ENCODE measurements around the gene ORMDL2. TPM values are rescaled to one million over a fixed set of nuclear protein-coding genes. Genes with fewer than 3 reads are reported as not detected.

The ORMDL2 gene
- total and polyA plus RNA-seq, 3 experiments from 2014 or later = 49.0 to 110 (median 49.7) TPM

DNA sequence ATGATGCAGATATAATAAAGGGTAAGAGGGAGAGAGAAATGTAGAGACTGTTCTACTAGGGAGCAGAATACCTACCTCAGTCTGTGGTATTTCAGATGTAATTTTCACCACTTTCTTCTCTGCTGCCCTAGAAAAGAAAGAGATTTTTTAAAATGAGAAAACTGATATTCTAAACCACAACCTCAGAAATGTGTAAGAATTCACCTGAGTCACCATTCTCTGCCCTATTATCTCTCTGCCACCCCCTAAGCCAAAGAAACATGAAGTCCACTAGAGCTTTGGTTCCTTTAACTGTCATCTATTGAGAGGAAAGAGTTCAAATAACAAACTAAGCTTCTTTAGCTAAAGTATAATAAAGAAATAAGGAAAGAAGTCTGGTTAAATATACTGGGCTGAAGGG lies 21.9 kb upstream of the ORMDL2 start:
- Mint-ChIP-seq H3K27me3 (no peaks in the 10 kb centered on the region), H3K36me3 (peaks cover 8 to 83% (median 13%) of the 10 kb centered on the region in 3 donors), H3K4me3 (no peak overlapping the region), H3K9me3 (no peaks in the 10 kb centered on the region), H3K4me1 (peaks cover 3 to 10% (median 7%) of the 10 kb centered on the region in 3 donors), H3K27ac (peak overlapping the region in 2 of 8 donors; percentile 32 to 45)
- Histone ChIP-seq H3K27me3 (ENCODE audit: insufficient read depth, low read length, poor library complexity, severe bottlenecking) (no peaks in the 10 kb centered on the region), H3K27ac (ENCODE audit: low read depth, low read length) (no peak overlapping the region), H3K4me1 (ENCODE audit: insufficient read depth, low read length) (no peaks in the 10 kb centered on the region), H3K4me3 (ENCODE audit: low read length) (no peak overlapping the region), H3K36me3 (ENCODE audit: insufficient read depth, low read length) (peaks cover 55% of the 10 kb centered on the region), H3K9me3 (ENCODE audit: low read length) (no peaks in the 10 kb centered on the region)
- DNase-seq = no peak
- ChIA-PET POLR2A (no interaction called here), CTCF (interaction anchor here (1.5 to 5.3 kb wide), 2 partner anchors 57 to 60 kb away, joined by 4 to 23 read pairs; no protein-coding TSS in a partner anchor)

DNA sequence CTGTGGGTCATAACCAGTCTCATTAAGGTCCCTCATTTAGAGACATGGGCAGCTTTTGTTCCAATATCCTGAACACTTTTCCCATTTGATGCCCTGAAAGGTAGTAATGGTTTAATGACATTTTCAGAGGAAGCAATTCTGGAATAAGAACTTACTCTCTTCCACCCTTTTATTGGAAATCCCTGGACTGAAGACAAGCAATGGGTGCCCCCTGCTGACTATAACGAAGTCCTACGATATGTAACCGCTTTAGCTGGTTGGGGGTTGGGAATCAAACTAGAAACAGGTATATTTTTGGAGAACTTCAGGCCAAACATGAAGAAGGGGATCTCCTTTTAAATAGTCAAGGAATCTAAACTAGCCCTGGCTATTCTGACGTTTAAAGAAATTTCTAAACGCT lies 20.8 kb upstream of the ORMDL2 start:
- ChIA-PET CTCF (interaction anchor here (1.1 to 5.3 kb wide), 3 partner anchors 16 to 58 kb away, joined by 3 to 23 read pairs (median 3); no protein-coding TSS in a partner anchor), POLR2A (interaction anchor here (0.7 kb wide), 1 partner anchor 33 kb away, joined by 3 read pairs; no protein-coding TSS in a partner anchor)
- Mint-ChIP-seq H3K36me3 (peaks cover 8 to 84% (median 12%) of the 10 kb centered on the region in 3 donors), H3K4me3 (no peak overlapping the region), H3K4me1 (peaks cover 3 to 15% (median 7%) of the 10 kb centered on the region in 3 donors), H3K9me3 (no peaks in the 10 kb centered on the region), H3K27ac (peak overlapping the region in 1 of 8 donors; percentile 66), H3K27me3 (no peaks in the 10 kb centered on the region)
- H3K4me1 ChIP-seq (ENCODE audit: insufficient read depth, low read length) = no peaks in the 10 kb centered on the region
- H3K27me3 ChIP-seq (ENCODE audit: insufficient read depth, low read length, poor library complexity, severe bottlenecking) = no peaks in the 10 kb centered on the region
- no peaks in the 10 kb centered on the region for H3K9me3 ChIP-seq (ENCODE audit: low read length)
- H3K27ac ChIP-seq (ENCODE audit: low read depth, low read length) = no peak overlapping the region
- H3K4me3 ChIP-seq (ENCODE audit: low read length) = no peak overlapping the region
- no peak for DNase-seq
- peaks cover 65% of the 10 kb centered on the region for H3K36me3 ChIP-seq (ENCODE audit: insufficient read depth, low read length)

DNA sequence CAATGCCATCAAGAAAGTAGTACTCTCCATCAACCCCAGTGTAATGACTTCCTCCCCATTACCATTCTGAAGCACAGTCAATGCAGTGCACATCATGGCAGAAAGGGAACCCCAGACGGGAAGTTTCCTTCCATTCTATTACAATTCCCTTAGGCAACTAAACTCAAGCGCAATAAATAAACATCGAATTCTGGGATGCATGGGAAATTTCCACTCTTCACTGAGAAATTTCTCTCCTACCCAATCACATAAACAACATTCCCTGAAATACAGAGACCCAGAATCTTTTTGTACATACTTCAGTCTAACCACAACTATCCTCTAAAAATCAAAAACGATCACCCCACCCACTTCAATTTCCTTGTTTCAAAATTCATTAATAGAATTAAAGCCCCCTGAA lies 20.3 kb upstream of the ORMDL2 start:
- no peak overlapping the region for H3K4me3 ChIP-seq (ENCODE audit: low read length)
- no peak for DNase-seq
- ChIA-PET CTCF (interaction anchor here (1.1 to 5.3 kb wide), 3 partner anchors 16 to 59 kb away, joined by 3 to 23 read pairs (median 3); no protein-coding TSS in a partner anchor), POLR2A (interaction anchor here (0.7 kb wide), 1 partner anchor 32 kb away, joined by 3 read pairs; no protein-coding TSS in a partner anchor)
- Mint-ChIP-seq H3K9me3 (no peaks in the 10 kb centered on the region), H3K4me1 (peaks cover 3 to 15% (median 7%) of the 10 kb centered on the region in 3 donors), H3K27me3 (no peaks in the 10 kb centered on the region), H3K36me3 (peaks cover 8 to 85% (median 12%) of the 10 kb centered on the region in 3 donors), H3K4me3 (no peak overlapping the region), H3K27ac (peak overlapping the region in 1 of 8 donors; percentile 2)
- no peaks in the 10 kb centered on the region for H3K27me3 ChIP-seq (ENCODE audit: insufficient read depth, low read length, poor library complexity, severe bottlenecking)
- H3K4me1 ChIP-seq (ENCODE audit: insufficient read depth, low read length) = no peaks in the 10 kb centered on the region
- no peak overlapping the region for H3K27ac ChIP-seq (ENCODE audit: low read depth, low read length)
- H3K36me3 ChIP-seq (ENCODE audit: insufficient read depth, low read length) = peaks cover 65% of the 10 kb centered on the region
- no peaks in the 10 kb centered on the region for H3K9me3 ChIP-seq (ENCODE audit: low read length)

DNA sequence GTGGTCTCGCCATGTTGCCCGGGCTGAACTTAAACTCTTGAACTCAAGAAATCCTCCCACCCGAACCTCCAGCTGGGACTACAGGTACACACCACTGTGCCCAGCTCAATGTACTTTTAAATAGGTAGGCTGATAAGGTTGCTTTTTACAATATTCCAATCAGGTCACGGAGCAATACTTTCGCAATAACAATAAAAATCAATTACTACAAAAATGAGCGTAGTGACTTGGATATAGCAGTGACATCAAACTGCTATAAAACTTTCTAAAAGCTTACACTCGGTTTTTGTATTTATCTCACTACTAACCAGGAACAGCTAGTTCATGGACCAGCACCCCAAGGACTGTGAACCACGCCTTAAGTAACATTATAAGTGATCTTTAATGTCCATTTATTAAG lies 10.9 kb upstream of the ORMDL2 start:
- H3K4me3 Mint-ChIP-seq = no peak overlapping the region
- Histone ChIP-seq H3K27me3 (ENCODE audit: insufficient read depth, low read length, poor library complexity, severe bottlenecking) (no peaks in the 10 kb centered on the region), H3K4me1 (ENCODE audit: insufficient read depth, low read length) (no peaks in the 10 kb centered on the region), H3K36me3 (ENCODE audit: insufficient read depth, low read length) (peaks cover 5% of the 10 kb centered on the region), H3K4me3 (ENCODE audit: low read length) (no peak overlapping the region), H3K27ac (ENCODE audit: low read depth, low read length) (no peak overlapping the region), H3K9me3 (ENCODE audit: low read length) (no peaks in the 10 kb centered on the region)
- ChIA-PET CTCF (interaction anchor here (0.7 kb wide), 1 partner anchor 12 kb away, joined by 3 read pairs; no protein-coding TSS in a partner anchor), POLR2A (interaction anchor here (0.5 to 0.6 kb wide), 2 partner anchors 140 to 148 kb away, joined by 3 to 5 read pairs; no protein-coding TSS in a partner anchor)
- peaks cover 0 to 63% (median 5%) of the 10 kb centered on the region in 3 donors for H3K36me3 Mint-ChIP-seq
- no peak for DNase-seq
- peaks cover 26 to 47% (median 37%) of the 10 kb centered on the region in 3 donors for H3K4me1 Mint-ChIP-seq
- H3K27me3 Mint-ChIP-seq = no peaks in the 10 kb centered on the region
- no peaks in the 10 kb centered on the region for H3K9me3 Mint-ChIP-seq
- H3K27ac Mint-ChIP-seq = peak overlapping the region in 1 of 8 donors; percentile 69

DNA sequence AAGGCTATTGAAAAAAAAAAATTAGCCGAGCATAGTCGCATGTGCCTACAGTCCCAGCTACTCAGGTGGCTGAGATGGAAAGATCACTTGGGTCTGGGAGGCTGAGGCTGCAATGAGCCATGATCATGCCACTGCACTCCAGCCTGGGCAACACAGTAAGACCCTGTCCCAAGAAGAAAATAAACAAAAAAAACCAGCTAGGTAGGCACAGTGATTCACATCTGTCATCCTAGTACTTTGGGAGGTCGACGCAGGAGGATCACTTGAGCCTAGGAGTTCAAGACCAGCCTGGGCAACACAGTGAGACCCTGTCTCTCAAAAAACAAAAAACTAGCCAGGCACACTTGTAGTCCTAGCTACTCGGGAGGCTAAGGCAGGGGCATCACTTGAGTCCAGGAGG lies 8.6 kb upstream of the ORMDL2 start:
- peak overlapping the region in 1 of 8 donors; percentile 73 for H3K27ac Mint-ChIP-seq
- peaks cover 0 to 62% (median 6%) of the 10 kb centered on the region in 3 donors for H3K36me3 Mint-ChIP-seq
- CTCF ChIA-PET = interaction anchor here (1.0 kb wide), 1 partner anchor 131 kb away, joined by 5 read pairs; no protein-coding TSS in a partner anchor

DNA sequence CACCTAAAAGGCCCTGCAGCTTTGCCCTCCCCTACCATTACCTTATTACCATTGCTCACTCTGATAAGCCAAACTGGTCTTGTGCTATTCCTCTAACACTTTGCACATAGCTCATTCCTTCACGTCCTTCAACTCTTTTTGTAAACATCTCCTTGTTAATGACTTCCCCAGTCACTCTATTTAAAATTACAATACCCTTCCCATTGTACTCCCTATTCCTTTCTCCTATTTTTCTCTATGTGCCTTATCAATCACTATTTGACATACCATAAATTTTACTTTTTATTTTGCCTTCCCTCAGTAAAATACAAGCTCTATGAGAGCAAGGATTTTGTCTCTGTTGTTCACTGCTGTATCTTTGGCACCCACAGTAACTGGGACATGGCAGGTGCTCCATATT lies 5.8 kb upstream of the ORMDL2 start:
- H3K9me3 ChIP-seq (ENCODE audit: low read length) = no peaks in the 10 kb centered on the region
- Mint-ChIP-seq H3K4me3 (peak overlapping the region in 1 of 7 donors; percentile 23), H3K36me3 (peaks cover 0 to 62% (median 7%) of the 10 kb centered on the region in 3 donors), H3K27me3 (no peaks in the 10 kb centered on the region), H3K27ac (peak overlapping the region in 6 of 8 donors; percentile 1 to 76 (median 27)), H3K4me1 (peaks cover 46 to 70% (median 49%) of the 10 kb centered on the region in 3 donors), H3K9me3 (no peaks in the 10 kb centered on the region)
- ChIA-PET CTCF (interaction anchor here (1.4 to 1.8 kb wide), 2 partner anchors 11 to 13 kb away, joined by 3 to 4 read pairs; no protein-coding TSS in a partner anchor), POLR2A (interaction anchor here (1.1 kb wide), 1 partner anchor 17 kb away, joined by 3 read pairs; the partner anchor contains the start of gene DNAJC14)
- H3K36me3 ChIP-seq (ENCODE audit: insufficient read depth, low read length) = peaks cover 5% of the 10 kb centered on the region
- H3K27me3 ChIP-seq (ENCODE audit: insufficient read depth, low read length, poor library complexity, severe bottlenecking) = no peaks in the 10 kb centered on the region
- peaks cover 26% of the 10 kb centered on the region for H3K4me1 ChIP-seq (ENCODE audit: insufficient read depth, low read length)
- no peak for DNase-seq
- no peak overlapping the region for H3K27ac ChIP-seq (ENCODE audit: low read depth, low read length)
- H3K4me3 ChIP-seq (ENCODE audit: low read length) = no peak overlapping the region

More for the DNA sequence above, 8.6 kb upstream of the ORMDL2 start:
- no peaks in the 10 kb centered on the region for H3K27me3 Mint-ChIP-seq
- H3K4me3 Mint-ChIP-seq = no peak overlapping the region
- no peak overlapping the region for H3K27ac ChIP-seq (ENCODE audit: low read depth, low read length)
- peaks cover 7% of the 10 kb centered on the region for H3K4me1 ChIP-seq (ENCODE audit: insufficient read depth, low read length)
- no peak overlapping the region for H3K4me3 ChIP-seq (ENCODE audit: low read length)
- H3K4me1 Mint-ChIP-seq = peaks cover 39 to 57% (median 46%) of the 10 kb centered on the region in 3 donors
- H3K9me3 ChIP-seq (ENCODE audit: low read length) = no peaks in the 10 kb centered on the region
- H3K27me3 ChIP-seq (ENCODE audit: insufficient read depth, low read length, poor library complexity, severe bottlenecking) = no peaks in the 10 kb centered on the region
- POLR2A ChIA-PET = interaction anchor here (0.5 kb wide), 1 partner anchor 20 kb away, joined by 3 read pairs; the partner anchor contains the start of gene DNAJC14
- no peaks in the 10 kb centered on the region for H3K9me3 Mint-ChIP-seq
- DNase-seq = no peak
- H3K36me3 ChIP-seq (ENCODE audit: insufficient read depth, low read length) = peaks cover 5% of the 10 kb centered on the region

DNA sequence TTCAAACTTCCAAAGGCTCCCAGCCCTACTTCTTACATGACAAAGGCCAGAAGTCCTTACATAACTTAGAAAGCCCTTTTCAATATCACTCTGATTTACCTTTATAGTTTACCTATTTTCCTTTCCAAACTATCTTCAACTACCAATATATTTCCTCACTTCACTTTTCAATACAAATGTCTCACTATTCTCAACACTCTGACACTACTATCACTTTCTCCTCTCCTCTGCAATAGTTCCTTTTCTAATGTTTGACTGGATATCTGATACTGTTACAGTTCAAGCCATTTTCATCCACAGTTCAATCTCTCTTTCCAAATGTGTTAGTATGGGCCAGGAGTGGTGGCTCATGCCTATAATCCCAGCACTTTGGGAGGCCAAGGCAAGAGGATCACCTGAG lies 3.6 kb upstream of the ORMDL2 start:
- peaks cover 5% of the 10 kb centered on the region for H3K36me3 ChIP-seq (ENCODE audit: insufficient read depth, low read length)
- no peaks in the 10 kb centered on the region for H3K27me3 Mint-ChIP-seq
- peaks cover 36% of the 10 kb centered on the region for H3K4me1 ChIP-seq (ENCODE audit: insufficient read depth, low read length)
- no peak for DNase-seq
- peak overlapping the region in 5 of 8 donors; percentile 4 to 93 (median 20) for H3K27ac Mint-ChIP-seq
- CTCF ChIA-PET = interaction anchor here (1.5 kb wide), 1 partner anchor 16 kb away, joined by 3 read pairs; no protein-coding TSS in a partner anchor
- peak overlapping the region in 2 of 7 donors; percentile 1 to 13 for H3K4me3 Mint-ChIP-seq
- H3K9me3 Mint-ChIP-seq = no peaks in the 10 kb centered on the region
- no peaks in the 10 kb centered on the region for H3K27me3 ChIP-seq (ENCODE audit: insufficient read depth, low read length, poor library complexity, severe bottlenecking)
- POLR2A ChIA-PET = no interaction called here
- peaks cover 47 to 66% (median 52%) of the 10 kb centered on the region in 3 donors for H3K4me1 Mint-ChIP-seq
- H3K4me3 ChIP-seq (ENCODE audit: low read length) = no peak overlapping the region
- H3K27ac ChIP-seq (ENCODE audit: low read depth, low read length) = no peak overlapping the region
- no peaks in the 10 kb centered on the region for H3K9me3 ChIP-seq (ENCODE audit: low read length)
- peaks cover 0 to 51% (median 7%) of the 10 kb centered on the region in 3 donors for H3K36me3 Mint-ChIP-seq

DNA sequence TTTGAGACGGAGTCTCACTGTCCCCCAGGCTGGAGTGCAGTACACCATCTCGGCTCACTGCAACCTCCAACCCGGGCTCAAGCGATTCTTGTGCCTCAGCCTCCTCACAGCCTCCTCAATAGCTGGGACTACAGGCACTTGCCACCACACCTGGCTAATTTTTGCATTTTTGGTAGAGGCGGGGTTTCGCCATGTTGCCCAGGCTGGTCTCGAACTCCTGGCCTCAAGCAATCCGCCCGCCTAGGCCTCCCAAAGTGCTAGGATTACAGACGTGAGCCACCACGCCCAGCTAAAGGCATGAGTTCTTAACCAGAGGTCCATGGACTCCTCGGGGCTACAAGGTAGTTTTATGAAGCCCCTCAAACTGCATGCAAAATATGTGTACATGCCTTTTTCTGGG lies 2.4 kb upstream of the ORMDL2 start:
- no peak overlapping the region for H3K27ac ChIP-seq (ENCODE audit: low read depth, low read length)
- H3K9me3 ChIP-seq (ENCODE audit: low read length) = no peaks in the 10 kb centered on the region
- Mint-ChIP-seq H3K27me3 (no peaks in the 10 kb centered on the region), H3K36me3 (peaks cover 0 to 56% (median 10%) of the 10 kb centered on the region in 3 donors), H3K4me3 (peak overlapping the region in 1 of 7 donors; percentile 66), H3K9me3 (no peaks in the 10 kb centered on the region), H3K27ac (no peak overlapping the region), H3K4me1 (peaks cover 42 to 57% (median 49%) of the 10 kb centered on the region in 3 donors)
- DNase-seq = no peak
- H3K36me3 ChIP-seq (ENCODE audit: insufficient read depth, low read length) = peaks cover 16% of the 10 kb centered on the region
- H3K27me3 ChIP-seq (ENCODE audit: insufficient read depth, low read length, poor library complexity, severe bottlenecking) = no peaks in the 10 kb centered on the region
- no peak overlapping the region for H3K4me3 ChIP-seq (ENCODE audit: low read length)
- ChIA-PET POLR2A (no interaction called here), CTCF (no interaction called here)
- H3K4me1 ChIP-seq (ENCODE audit: insufficient read depth, low read length) = peaks cover 39% of the 10 kb centered on the region
